Dedifferentiated amniotic fluid mesenchymal stem cell (primary cell): ENCODE results near the gene WDR37.

ENCODE experiments used
- DNase-seq: peaks from one replicate; pipeline ENCODE4 v3.0.0-alpha.2; 2016; ENCODE audit errors: extremely low spot score

The WDR37 gene

GRCh38 chr10:1128649-1129048 lies 72.5 kb downstream of the WDR37 start:
- DNase-seq = no peak

GRCh38 chr10:1130226-1130625 lies 74.0 kb downstream of the WDR37 start:
- no peak for DNase-seq

- DNase-seq = no peak
Measured at GRCh38 chr10:1130995-1131790, 75.0 kb downstream of the WDR37 start.

DNA sequence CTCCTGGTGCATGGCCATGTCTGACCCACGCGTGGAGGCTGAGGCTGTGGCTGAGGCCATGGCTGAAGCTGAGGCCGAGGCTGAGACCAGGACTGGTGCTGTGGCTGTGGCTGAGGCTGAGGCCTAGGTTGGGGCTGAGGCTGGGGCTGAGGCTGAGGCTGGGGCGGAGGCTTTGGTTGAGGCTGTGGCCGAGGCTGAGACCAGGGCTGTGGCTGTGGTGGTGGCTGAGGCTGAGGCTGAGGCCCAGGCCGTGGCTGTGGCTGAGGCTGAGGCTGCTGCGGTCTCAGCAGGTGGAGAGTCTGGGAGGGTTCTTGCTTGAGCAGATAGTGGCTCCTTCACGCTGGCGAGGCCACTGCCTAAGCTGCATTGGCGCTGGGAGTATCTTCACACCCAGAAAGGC lies 76.4 kb downstream of the WDR37 start:
- DNase-seq = no peak

DNA sequence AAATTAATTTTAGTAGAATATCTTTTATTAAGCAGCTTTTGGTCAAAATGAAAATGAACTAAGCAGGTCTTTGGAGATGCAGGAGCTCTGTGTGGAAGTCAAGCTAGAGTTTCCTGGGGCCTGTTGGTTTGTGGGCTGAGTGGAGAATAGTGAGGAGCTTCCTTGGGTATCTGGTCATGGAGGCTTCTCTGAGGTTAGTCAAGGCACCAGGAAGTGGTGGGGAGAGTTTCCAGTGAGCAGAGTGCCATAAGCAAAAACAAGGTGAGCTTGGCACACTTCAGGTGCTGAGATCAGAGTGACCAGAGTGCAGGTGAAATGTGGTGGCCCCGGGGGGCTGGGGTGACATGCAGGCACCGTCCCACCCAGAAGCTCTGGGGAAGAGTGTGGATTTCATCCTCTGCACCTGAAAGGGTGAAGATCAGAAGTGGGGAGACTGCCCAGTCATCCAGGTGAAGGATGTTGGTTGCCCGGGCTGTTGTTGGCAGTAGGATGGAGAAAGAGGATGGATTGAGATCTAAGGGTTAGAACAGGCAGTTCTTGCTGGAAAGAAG lies 77.4 kb downstream of the WDR37 start:
- DNase-seq = no peak

DNA sequence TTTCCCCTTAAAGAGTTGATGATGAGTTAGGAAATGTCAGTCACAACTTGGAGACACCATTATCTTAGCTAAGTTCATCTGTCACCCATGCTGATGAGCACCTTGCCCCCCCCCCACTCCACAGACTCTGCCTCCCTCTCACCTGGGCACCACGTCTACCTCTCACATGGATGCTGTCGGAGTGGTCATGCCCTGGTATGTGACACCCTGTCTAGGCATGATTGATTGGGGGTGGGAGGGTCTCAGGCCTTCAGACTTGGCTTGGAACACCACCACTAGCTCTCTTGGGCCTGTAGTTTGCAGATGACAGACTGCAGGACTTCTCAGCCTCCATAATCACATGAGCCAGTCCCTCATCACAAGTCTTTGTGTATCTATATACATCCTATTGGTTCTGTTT lies 78.0 kb downstream of the WDR37 start:
- no peak for DNase-seq

DNA sequence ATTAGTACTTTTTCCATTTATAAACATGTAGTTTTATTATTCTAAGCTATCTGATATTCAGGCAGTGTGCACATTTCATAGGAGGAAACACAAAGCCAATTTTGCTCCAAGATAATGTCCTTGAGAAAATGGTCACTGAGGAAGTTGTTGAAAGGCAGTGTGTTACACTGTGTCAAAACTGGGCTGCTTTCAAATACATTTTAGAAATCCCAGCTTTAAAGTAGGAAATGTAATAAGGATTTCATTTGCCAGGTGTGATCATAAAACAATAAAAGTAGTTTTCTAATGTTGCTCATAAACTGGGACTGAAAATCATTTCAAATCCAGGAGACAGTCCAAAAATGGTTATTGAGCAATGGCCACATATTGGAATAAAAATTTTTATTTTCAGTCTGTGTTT lies 80.1 kb downstream of the WDR37 start:
- no peak for DNase-seq

DNA sequence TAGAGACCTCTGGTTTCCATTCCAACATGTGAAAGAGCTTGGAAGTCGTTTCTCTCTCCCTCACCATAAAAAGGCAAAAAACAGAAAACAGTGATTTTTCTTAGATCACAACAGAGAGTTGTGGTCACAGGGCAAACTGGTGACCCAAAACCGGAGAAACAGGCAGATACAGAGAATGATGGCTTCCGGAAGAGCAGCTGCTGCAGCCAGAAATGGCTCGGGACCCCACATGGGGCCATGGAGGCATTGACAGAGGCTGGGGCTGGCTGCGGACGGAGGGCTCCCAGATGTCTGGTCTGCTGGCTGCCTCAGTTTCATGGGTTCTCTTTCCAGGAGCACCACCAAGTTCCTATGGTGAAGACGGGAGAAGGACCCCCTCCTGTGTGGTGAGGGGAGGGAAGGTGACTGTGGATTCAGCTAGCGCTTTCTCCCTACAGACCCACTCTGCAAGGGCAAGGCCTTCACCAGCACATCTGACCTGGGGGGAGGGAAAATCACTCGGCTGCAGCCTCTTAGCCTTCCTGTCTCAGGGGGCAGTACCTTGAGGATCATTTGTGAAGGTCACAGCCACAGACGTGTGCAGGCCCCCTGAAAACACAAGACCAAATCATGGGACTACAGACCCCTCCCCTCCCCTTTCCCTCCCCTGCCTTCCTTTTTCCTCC lies 81.4 kb downstream of the WDR37 start:
- no peak for DNase-seq

DNA sequence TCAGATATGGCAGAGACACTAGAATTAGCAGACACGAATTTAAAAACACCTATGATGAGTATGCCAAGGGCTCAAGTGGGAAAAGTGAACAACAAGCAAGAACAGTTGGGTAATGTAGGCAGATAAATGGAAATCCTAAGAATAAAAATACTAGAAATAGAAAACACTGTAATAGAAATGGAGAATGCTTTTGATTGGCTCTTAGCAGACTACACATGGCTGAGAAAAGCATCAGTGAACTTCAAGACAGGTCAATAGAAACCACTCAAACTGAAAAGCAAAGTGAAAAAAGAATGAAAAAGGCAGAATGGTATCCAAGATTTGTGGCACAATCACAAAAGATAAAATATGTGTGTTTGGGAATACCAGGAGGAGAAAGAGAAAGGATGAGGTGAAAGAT lies 82.3 kb downstream of the WDR37 start:
- DNase-seq = no peak

DNA sequence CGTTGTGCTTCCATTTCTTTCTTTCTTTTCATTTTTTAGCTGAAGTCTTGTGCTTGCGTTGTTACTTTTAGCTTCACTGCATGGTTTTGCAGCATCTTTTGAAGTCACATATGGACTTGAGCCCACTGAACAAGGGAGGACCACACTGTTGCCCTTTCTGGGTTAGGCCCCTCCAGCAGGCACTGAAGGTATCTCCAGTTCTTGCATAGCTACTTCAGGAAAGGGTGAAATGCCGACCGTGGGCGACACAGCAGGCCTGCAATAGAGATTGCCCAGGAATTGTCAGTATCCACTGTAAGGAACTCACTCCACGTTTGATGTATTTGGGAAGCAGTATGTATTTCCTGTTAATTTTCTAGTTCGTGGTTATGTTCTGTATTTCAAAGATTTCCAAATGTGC lies 85.1 kb downstream of the WDR37 start:
- DNase-seq = no peak

DNA sequence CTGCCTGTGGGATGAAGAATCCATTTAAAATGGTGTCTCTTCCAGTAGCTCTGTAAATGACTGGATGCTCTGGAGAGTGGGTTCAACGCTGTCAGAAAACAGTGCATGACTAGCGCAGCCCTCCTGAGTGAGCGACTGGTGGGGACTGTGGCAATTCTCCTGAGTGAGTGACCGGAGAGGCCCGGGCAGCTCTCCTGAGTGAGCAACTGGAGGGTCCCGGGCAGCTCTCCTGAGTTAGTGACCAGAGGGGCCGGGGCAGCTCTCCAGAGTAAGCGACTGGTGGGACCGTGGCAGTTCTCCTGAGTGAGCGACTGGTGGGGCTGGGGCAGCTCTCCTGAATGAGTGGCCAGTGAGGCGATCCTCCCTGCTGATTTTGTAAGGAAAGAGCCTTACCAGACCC lies 85.5 kb downstream of the WDR37 start:
- DNase-seq = no peak

- no peak for DNase-seq
Measured at GRCh38 chr10:1142596-1142995, 86.4 kb downstream of the WDR37 start.

- no peak for DNase-seq
Measured at GRCh38 chr10:1147810-1148209, 91.6 kb downstream of the WDR37 start.

DNA sequence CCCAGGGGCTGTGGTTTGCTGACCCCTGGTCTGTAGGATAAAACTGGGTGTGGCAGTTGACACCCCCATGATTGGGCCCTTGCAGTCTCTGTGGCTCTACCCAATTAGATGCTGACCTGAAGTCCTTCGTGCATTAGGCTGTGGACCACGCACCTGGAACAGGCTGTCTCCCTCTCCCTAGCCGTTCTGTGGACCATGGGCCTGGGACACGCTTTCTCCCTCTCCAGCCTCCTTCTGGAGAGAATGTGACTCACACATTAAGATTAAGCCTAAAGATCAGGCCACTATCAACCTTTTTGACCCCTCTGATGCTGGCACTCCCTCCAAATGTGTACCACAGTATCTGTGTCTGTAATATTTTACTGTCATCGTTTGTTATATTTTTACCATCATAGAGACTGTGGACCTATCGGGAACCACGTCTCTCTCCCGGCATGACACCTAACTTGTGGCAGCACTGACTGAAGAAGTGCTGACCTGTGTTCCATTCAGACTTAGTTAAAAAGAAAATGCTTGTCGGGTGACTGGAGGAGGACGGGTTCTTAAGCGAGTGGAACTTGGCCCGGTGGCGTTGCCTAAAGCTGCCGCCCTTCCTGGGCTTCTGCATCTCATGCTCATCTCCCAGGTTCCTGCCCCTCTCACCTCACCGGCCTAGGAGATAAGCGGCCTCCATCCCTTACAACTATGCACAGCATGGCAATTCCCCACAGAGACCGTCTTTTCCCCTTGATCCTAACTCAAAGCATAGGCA lies 92.8 kb downstream of the WDR37 start:
- no peak for DNase-seq

DNA sequence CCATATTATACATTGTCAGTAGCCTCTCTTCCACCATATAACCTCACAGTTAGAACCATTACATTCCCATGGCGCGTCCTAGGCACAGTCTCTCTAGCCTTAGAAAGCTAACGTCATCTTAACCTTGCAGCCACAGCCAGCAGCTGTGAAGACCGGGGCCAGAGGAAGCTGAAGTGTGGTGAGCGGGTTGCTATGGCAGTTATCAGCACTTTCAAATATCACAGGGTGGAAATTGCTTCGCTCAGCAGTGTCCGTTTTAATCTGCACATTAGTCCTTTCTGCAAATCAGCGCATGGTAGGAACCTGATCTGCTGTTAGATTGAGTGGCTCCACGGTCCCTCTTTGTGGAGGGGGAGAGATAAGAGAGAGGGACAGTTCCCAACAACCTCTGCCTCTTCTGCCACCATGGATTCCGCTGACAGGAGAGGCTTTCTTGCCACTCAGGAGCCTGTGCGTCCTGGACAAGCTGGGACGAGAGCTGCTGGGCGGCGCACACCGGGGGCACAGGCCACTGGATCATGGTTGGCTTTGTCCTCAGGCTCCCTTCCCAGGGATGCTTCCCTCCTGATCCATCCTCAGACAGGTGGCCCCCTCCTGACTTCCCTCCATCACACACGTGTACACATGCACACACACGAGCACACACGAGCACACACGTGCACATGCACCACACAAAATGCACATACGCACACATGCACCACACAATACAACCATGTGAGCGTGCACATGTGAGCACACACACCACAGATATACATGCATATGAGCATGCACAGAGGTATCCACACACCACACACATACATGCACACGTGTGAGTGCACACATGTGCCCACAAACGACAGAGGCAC lies 93.8 kb downstream of the WDR37 start:
- DNase-seq = no peak

DNA sequence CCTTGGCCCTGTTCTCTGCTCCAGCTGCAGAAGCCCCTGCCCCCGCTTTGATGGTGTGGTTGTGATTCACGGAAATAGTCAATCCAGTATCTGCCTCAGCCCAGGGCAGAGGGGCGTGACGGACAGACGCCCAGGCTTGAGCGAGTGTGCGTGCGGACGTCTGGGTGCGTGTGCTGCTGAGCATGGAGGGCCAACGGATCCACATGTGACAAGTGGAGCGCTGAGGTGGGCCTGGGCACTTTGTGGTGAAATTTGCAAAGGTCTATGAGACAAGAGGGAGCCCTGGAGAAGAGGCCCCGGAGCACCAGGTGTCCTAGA lies 94.4 kb downstream of the WDR37 start:
- DNase-seq = no peak

- DNase-seq = no peak
Measured at GRCh38 chr10:1151076-1152033, 95.2 kb downstream of the WDR37 start.

- DNase-seq = no peak
Measured at GRCh38 chr10:1152386-1153250, 96.4 kb downstream of the WDR37 start.

DNA sequence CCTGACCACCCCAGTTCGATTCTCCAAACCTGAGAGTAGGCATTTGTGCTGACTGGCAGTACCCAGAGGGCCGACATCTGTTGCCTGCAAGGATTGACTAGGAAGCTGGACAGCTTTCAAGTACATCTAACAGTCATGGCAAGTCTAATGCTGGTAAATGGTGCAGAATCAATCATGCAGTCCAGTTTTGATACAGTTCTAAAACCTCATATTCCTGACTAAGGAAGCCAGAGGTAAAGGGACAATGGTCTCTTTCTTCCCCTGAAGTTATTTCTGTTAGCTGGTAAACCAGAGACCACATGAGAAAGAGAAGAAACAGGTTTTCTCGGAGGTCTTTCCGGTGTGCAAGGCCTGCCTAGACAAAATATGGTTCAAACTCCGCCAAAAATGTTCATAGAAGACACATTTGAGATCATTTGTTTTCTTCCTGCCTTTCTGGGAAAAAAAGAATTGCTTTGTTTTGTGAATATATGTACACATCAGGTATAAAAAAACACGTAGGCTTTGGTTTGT lies 97.1 kb downstream of the WDR37 start:
- no peak for DNase-seq
